OCI-LY3 (cell line): Measurements from ENCODE around the gene FLOT1.

Source experiments
- H2AFZ ChIP-seq: fragments of 200-600, 300-600 bp; shearing (Covaris generic); 2 replicates; pipeline ENCODE4 v1.6.0; 2014; ENCODE audit warnings: antibody characterized with exemption, low read depth, low read length
- H3K27ac ChIP-seq: fragments of 200-600, 300-600 bp; sonication (generic); 2 replicates; pipeline ENCODE4 v1.5.1; 2014; ENCODE audit warnings: mild to moderate bottlenecking, low read length, moderate library complexity, mixed read lengths
- H3K27me3 ChIP-seq: fragments of 200-600, 300-600 bp; sonication (generic); 2 replicates; pipeline ENCODE4 v1.6.1; 2014; ENCODE audit warnings: low read depth, low read length, mixed read lengths
- H3K36me3 ChIP-seq: fragments of 200-600, 300-600 bp; sonication (generic); replicated peaks from 2 replicates; pipeline ENCODE3; 2014; ENCODE audit warnings: low read depth, low read length, mixed read lengths
- H3K4me1 ChIP-seq: fragments of 300-600, 200-600 bp; sonication (generic); 2 replicates; pipeline ENCODE4 v1.6.1; 2014; ENCODE audit warnings: low read length, mixed read lengths
- H3K4me2 ChIP-seq: fragments of 200-600, 300-600 bp; sonication (generic); 2 replicates; pipeline ENCODE4 v1.6.1; 2014; ENCODE audit warnings: low read length, mixed read lengths
- H3K4me3 ChIP-seq: fragments of 300-600, 200-600 bp; sonication (generic); 2 replicates; pipeline ENCODE4 v1.5.1; 2014; ENCODE audit warnings: antibody characterized with exemption, mild to moderate bottlenecking, low read length, moderate library complexity
- H3K79me2 ChIP-seq: fragments of 300-600, 200-600 bp; shearing (Covaris generic); 2 replicates; pipeline ENCODE4 v1.6.1; 2014; ENCODE audit warnings: mild to moderate bottlenecking, low read length, mixed read lengths
- H3K9ac ChIP-seq: fragments of 300-600, 200-600 bp; shearing (Covaris generic); 2 replicates; pipeline ENCODE4 v1.6.0; 2014; ENCODE audit warnings: mild to moderate bottlenecking, low read length, moderate library complexity
- H3K9me3 ChIP-seq: fragments of 200-600, 300-600 bp; shearing (Covaris generic); 2 replicates; pipeline ENCODE4 v1.6.1; 2014; ENCODE audit warnings: low read length, mixed read lengths; ENCODE audit not compliant: insufficient read depth
- H4K20me1 ChIP-seq: fragments of 200-600, 300-600 bp; sonication (generic); 2 replicates; pipeline ENCODE4 v1.6.1; 2016; ENCODE audit warnings: low read length, mixed read lengths; ENCODE audit not compliant: insufficient read depth
- CTCF ChIP-seq: fragments of 200-600, 300-600 bp; sonication (generic); IDR thresholded peaks from 2 replicates; pipeline ENCODE4 v1.5.1; 2014; ENCODE audit warnings: antibody characterized with exemption, low read length, low read depth
- EZH2phosphoT487 ChIP-seq: fragments of 200-600 bp; shearing (Covaris generic); IDR thresholded peaks from 2 replicates; pipeline ENCODE4 v1.6.1; 2018; ENCODE audit warnings: antibody characterized with exemption, mixed run types, low read depth

Gene FLOT1

DNA sequence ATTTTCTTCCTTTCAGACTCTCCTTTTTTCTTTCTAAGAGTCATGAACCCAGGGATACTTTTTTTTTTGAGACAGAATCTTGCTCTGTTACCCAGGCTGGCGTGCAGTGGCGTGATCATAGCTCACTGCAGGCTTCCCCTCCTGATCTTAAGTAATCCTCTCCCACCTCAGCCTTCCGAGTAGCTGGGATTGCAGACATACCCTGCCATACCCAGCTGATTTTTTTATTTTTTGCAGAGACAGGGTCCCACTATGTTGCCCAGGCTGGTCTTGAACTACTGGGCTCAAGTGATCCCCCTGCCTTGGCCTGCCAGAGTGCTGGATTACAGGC is 34.6 kb upstream of the FLOT1 start:
- no peak overlapping the region for H3K27ac ChIP-seq
- H3K9me3 ChIP-seq, result no peaks in the 10 kb centered on the region
- H3K36me3 ChIP-seq, result no peaks in the 10 kb centered on the region
- no peak overlapping the region for H3K4me2 ChIP-seq
- H2AFZ ChIP-seq, result no peak overlapping the region
- no peaks in the 10 kb centered on the region for H3K27me3 ChIP-seq
- no peaks in the 10 kb centered on the region for H4K20me1 ChIP-seq
- peaks cover 10% of the 10 kb centered on the region for H3K4me1 ChIP-seq
- H3K9ac ChIP-seq, result no peak overlapping the region
- H3K79me2 ChIP-seq, result no peaks in the 10 kb centered on the region
- TF ChIP-seq CTCF, result no peak
- TF ChIP-seq EZH2phosphoT487, result no peak
- H3K4me3 ChIP-seq, result no peak overlapping the region

DNA sequence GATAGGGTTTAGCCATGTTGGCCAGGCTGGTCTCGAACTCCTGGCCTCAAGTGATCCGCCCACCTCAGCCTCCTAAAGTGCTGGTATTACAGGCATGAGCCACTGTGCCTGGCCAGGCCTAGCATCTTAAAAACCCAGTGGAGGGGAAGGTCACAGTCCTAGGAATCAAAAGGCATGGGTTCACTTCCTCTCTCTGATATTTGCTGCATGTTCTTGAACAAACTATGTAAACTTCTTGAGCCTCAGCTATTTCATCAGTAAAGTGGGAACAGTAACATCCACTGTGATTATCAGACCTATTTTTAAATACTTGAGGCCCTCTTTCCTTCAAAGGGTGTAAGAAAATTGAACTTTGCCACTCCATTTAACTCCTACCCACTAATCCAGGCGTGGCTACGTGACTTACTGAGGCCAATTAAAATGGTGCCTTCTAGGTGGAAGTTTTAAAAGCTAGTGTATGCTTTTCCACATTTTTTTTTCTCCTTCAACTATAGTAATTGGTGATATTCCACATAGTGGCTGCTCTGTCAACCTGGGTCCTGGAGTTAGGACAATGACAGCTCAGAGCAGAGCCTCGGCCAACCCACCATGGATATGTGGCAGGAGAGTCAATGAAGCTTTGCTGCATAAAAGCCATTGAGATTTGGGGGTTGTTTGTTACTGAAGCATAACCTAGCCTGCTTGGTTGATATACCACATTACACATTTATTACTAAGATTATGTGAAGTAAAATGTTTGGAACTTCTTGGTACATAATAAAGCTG is 34.1 kb upstream of the FLOT1 start:
- no peaks in the 10 kb centered on the region for H3K36me3 ChIP-seq
- no peaks in the 10 kb centered on the region for H3K9me3 ChIP-seq
- H3K9ac ChIP-seq, result no peak overlapping the region
- no peaks in the 10 kb centered on the region for H3K27me3 ChIP-seq
- no peak for TF ChIP-seq CTCF
- TF ChIP-seq EZH2phosphoT487, result no peak
- H2AFZ ChIP-seq, result no peak overlapping the region
- H3K4me3 ChIP-seq, result no peak overlapping the region
- H3K4me1 ChIP-seq, result peaks cover 4% of the 10 kb centered on the region
- H4K20me1 ChIP-seq, result no peaks in the 10 kb centered on the region
- no peaks in the 10 kb centered on the region for H3K79me2 ChIP-seq
- H3K27ac ChIP-seq, result no peak overlapping the region
- H3K4me2 ChIP-seq, result no peak overlapping the region

DNA sequence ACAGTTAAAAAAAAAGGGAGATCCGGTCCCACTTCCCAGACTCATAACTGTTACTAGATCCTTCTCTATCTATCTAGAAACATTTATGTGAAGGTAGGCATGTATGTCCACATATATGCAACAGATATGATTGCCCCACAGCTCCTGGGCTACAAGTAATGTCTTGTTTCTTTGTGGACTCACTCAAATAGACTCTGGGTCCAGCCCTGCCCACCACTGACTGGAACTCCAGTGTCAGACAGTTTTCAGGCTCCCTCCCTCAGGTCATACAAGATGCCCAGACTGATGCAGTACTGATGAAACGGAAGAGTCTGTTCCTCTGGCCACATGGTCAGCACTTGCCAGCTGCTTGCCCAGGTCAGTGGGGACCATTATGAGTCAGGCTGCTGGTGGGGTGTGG is 32.6 kb upstream of the FLOT1 start:
- Histone ChIP-seq H3K4me1 (no peaks in the 10 kb centered on the region), H3K27me3 (no peaks in the 10 kb centered on the region), H2AFZ (no peak overlapping the region)

GRCh38 chr6:30774701-30775100 is 32.2 kb upstream of the FLOT1 start:
- Histone ChIP-seq H3K4me2 (no peak overlapping the region), H2AFZ (no peak overlapping the region), H3K27ac (no peak overlapping the region)

More for the DNA sequence above, 32.6 kb upstream of the FLOT1 start:
- H3K4me2 ChIP-seq, result no peak overlapping the region
- no peak overlapping the region for H3K9ac ChIP-seq
- no peak for TF ChIP-seq CTCF
- no peak for TF ChIP-seq EZH2phosphoT487
- H4K20me1 ChIP-seq, result no peaks in the 10 kb centered on the region
- H3K36me3 ChIP-seq, result no peaks in the 10 kb centered on the region
- no peak overlapping the region for H3K4me3 ChIP-seq
- no peak overlapping the region for H3K27ac ChIP-seq
- no peaks in the 10 kb centered on the region for H3K9me3 ChIP-seq
- H3K79me2 ChIP-seq, result no peaks in the 10 kb centered on the region

More at GRCh38 chr6:30774701-30775100, 32.2 kb upstream of the FLOT1 start:
- Histone ChIP-seq H4K20me1 (no peaks in the 10 kb centered on the region), H3K4me3 (no peak overlapping the region), H3K79me2 (no peaks in the 10 kb centered on the region), H3K36me3 (no peaks in the 10 kb centered on the region), H3K9me3 (no peaks in the 10 kb centered on the region), H3K4me1 (no peaks in the 10 kb centered on the region), H3K27me3 (no peaks in the 10 kb centered on the region), H3K9ac (no peak overlapping the region)
- TF ChIP-seq EZH2phosphoT487, result no peak
- no peak for TF ChIP-seq CTCF
